ENCODE results near the gene C1QTNF6. TPM values are rescaled to one million over a fixed set of nuclear protein-coding genes. Genes with fewer than 3 reads are reported as not detected.

Gene C1QTNF6
- total RNA-seq, result 7.8 and 9.9 TPM in 2 replicates

GRCh38 chr22:37187891-37188761 lies at the start of gene C1QTNF6:
TSS of gene C1QTNF6 (minus strand) at chr22:37188247. CDS start at chr22:37188213, 34 bp downstream.

GRCh38 chr22:37212174-37212906 lies 24.3 kb upstream of the C1QTNF6 start, which contains the start of gene SSTR3:
TSS of gene SSTR3 (minus strand) at chr22:37212477. CDS start at chr22:37207803, 4,674 bp downstream.

Other genes starting within 250 kb of the C1QTNF6 start
- 39.5 and 42.4 TPM in 2 replicates for gene TST, start 168.8 kb downstream of the C1QTNF6 start, total RNA-seq
- gene MPST, start 168.5 kb downstream of the C1QTNF6 start, total RNA-seq, result 203 and 213 TPM in 2 replicates
- 19.0 and 22.7 TPM in 2 replicates for gene KCTD17, start 136.5 kb downstream of the C1QTNF6 start, total RNA-seq
- not detected in 2 replicates for gene TMPRSS6, start 78.5 kb downstream of the C1QTNF6 start, total RNA-seq
- 0.08 and 1.9 TPM in 2 replicates for gene IL2RB, start 38.3 kb downstream of the C1QTNF6 start, total RNA-seq
- not detected in 2 replicates for gene SSTR3, start 24.2 kb upstream of the C1QTNF6 start, total RNA-seq
- gene RAC2, start 56.0 kb upstream of the C1QTNF6 start, total RNA-seq, result 153 and 181 TPM in 2 replicates
- 0.08 TPM in 1 of 2 replicates, not detected in the other for gene CYTH4, start 94.3 kb upstream of the C1QTNF6 start, total RNA-seq
- 0.61 and 1.9 TPM in 2 replicates for gene ELFN2, start 239.2 kb upstream of the C1QTNF6 start, total RNA-seq